Measurements from ENCODE around the gene PJA2. TPM values are rescaled to one million over a fixed set of nuclear protein-coding genes. Genes with fewer than 3 reads are reported as not detected.

The PJA2 gene
- total RNA-seq, 1 donor from 2014 or later: 89.6 TPM

GRCh38 chr5:109350537-109351270 lies 59.1 kb downstream of the PJA2 start:
- no peak for DNase-seq (ENCODE audit: low spot score)

DNA sequence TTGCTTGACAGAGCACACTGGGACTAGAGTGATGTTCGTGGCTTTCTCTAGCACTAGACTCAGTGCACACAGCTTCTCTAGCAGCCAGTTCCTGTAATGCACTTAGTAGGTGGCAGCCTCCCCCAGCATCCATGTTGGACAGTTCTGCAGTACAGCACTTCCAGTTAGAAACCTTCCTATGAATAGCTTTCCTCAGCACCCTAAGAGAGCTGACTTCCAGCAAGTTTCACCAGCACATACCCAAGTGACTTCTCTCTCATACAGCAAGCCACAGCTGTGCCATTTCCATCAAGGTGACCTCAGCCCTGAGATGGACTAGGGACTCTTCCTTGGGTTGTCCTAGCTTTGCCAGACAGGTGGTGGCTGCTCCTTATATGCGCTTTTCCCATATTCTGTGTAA lies 60.4 kb downstream of the PJA2 start:
- DNase-seq (ENCODE audit: low spot score): no peak

DNA sequence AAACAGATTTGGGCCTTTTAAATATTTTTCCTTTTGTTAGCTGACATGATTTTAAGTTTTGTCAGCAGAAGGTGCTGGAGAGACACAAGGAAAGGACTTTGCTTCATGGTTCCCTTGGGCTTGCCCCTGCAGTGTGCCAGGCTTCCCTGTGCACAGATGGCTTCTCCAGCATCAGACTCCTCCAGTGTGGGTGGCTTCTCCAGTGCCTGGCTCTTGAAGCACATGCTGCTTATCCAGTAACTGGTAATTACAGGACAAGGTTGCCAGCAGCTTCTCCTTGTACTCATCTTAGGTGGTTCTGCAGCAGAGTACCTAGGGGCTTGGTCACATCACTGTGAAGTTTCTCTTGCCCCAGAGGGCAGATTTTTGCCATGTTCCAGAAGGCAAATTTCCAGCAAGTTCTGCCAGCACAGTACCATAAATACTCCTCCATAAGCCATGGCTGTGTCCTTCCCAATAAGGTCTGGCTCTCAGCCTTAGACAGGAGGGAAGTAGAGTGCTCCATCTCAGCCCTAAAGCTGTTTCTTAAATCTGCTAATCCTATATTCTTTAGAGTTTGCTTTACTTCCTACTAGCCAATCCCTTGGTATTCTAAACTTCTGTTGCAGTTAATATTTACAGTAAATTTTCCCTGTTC lies 62.4 kb downstream of the PJA2 start:
- DNase-seq (ENCODE audit: low spot score): no peak

DNA sequence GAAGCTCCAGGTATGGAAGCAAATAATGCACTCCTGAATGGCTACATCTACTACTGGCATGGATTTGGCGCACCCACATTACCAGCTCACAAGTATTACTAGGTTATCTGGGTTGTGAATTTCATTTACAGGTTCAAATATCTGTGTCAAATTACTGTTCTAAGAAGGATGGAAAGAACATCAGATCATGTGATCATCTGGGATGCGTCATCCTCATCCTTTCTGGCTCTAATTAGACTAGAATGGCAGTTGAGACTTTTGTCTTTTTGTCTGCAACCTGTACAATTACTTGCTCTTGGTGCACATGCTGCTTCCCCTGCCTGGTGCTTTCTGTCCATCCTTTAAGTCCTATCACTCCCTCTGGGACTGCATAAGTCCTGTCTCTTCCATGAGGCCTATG lies 64.1 kb downstream of the PJA2 start:
- DNase-seq (ENCODE audit: low spot score): no peak

- no peak for DNase-seq (ENCODE audit: low spot score)
Measured at GRCh38 chr5:109340351-109340750, 69.4 kb downstream of the PJA2 start.

DNA sequence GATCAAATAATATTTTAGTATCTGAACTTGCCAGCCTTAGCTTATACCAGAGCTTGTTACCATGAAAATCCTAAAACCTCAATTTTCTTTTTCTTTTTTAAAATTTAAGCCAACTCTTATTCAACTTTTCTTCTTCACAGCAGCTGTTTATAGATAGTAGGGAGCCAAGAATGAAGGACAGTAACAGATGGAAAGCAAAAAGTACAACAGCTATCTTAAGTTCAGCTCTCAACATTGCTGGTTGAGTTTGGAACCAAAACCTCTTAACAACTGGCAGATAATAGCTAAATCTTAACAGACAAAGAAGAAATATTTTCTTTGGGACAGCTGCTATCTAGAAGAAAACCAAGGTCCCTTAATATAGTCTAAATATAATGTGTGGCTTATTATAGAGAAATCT lies 74.7 kb downstream of the PJA2 start:
- no peak for DNase-seq (ENCODE audit: low spot score)

DNA sequence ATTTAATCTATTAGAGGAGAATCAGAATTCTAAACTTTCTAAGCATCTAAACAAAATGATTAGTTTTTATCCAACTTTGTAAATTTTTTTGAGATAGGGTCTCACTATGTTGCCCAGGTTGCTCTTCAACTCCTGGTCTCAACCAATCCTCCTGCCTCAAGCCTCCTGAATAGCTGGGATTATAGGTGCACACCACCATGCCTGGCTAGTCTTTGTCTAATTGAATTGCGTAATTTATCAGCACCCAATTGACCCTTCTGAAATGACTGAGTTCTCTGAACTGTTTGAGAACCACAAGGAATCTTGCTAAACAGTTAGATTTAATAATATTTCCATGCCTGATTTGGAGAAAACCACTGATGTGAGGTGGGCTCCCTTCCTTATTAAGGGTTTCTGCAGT lies 75.7 kb downstream of the PJA2 start:
- no peak for DNase-seq (ENCODE audit: low spot score)

- no peak for DNase-seq (ENCODE audit: low spot score)
Measured at GRCh38 chr5:109329333-109330237, 80.2 kb downstream of the PJA2 start.

DNA sequence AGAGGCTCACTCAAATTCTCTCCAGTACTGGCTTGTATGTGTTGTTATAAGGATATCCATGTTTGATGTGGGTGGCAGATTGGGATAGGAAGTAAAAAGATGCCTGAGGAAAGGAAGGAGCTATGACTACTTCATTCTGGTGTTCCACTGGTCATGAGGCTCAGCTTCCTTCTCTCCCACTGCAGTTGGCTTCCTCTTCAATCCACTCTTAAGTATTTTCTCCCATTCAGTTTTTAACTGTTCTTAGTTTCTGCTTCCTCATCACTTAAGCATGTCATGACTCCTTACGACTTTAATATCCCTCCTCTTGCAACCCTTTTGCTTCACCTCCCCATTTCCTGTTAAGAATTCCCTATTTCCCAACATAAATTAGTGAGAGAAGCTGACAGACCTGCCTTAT lies 81.1 kb downstream of the PJA2 start:
- DNase-seq (ENCODE audit: low spot score): no peak

DNA sequence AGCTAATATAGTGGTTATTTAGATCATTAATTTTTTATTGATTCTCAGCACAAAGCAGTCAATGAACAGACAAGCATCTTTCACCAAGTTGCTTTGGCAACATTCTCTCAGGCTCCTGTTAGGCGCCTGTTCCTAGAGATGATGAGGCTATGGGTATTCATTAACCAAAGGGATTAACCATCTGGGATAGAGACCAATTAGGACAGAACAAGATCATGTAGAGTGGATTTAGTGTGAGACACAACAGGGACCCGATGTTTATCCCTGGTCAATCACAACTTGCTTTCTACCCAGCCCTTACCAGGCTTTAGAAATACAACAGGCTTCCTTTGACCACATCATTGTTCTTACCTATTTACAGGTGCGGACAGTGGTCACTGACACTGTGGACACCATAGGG lies 82.2 kb downstream of the PJA2 start:
- DNase-seq (ENCODE audit: low spot score): no peak

- no peak for DNase-seq (ENCODE audit: low spot score)
Measured at GRCh38 chr5:109326919-109327318, 82.9 kb downstream of the PJA2 start.

GRCh38 chr5:109325456-109325855 lies 84.3 kb downstream of the PJA2 start:
- DNase-seq (ENCODE audit: low spot score): no peak

GRCh38 chr5:109324931-109325330 lies 84.8 kb downstream of the PJA2 start:
- no peak for DNase-seq (ENCODE audit: low spot score)

GRCh38 chr5:109324351-109324750 lies 85.4 kb downstream of the PJA2 start:
- no peak for DNase-seq (ENCODE audit: low spot score)

- DNase-seq (ENCODE audit: low spot score): no peak
Measured at GRCh38 chr5:109322694-109323093, 87.1 kb downstream of the PJA2 start.

GRCh38 chr5:109319351-109319750 lies 90.4 kb downstream of the PJA2 start:
- DNase-seq (ENCODE audit: low spot score): no peak

DNA sequence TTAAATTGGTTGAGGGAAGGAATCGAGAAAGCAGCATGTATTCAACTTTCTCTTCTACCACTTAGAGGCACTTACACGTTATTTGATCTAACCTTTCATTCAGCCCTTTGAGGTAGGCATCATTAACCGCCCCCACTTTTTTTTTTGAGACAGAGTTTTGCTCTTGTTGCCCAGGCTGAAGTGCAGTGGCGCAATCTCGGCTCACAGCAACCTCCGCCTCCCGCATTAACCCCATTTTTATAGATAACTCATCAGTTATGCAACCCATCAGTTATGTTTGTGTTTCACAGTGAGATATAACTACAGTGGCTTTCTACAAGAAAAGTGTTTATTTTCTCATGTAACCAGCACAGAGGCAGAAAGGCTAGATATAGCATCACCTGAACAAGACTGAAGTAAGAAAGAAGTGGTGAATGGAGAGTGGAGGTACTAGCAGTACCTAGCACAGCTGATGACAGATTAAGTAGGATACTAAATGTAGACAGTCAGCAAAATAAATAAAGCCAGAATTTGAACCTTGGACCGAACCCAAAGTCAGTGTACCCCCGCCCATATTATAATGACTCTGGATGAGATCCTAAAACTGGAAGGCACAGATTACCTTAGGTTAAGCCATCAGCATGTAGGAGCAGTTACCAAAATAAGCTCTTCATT lies 91.2 kb downstream of the PJA2 start:
- no peak for DNase-seq (ENCODE audit: low spot score)

DNA sequence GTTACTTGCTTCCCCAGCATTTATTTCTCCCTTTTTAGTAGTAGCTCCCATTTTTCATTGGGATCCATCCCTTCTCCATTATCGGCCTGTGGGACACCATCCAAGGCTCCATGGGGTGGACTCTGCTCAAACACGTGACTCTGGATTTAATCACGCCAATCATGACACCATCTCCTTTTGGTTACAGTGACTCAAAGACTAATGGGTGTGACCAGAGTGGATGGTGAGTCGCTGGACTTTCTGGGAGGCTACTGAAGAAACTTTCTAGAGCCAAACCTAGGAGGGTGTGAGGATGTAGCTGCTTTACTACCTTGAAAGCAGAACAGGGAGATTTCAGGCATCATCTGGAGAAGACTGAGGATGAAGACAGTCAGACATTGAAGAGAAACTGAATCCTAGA lies 93.1 kb downstream of the PJA2 start:
- no peak for DNase-seq (ENCODE audit: low spot score)

DNA sequence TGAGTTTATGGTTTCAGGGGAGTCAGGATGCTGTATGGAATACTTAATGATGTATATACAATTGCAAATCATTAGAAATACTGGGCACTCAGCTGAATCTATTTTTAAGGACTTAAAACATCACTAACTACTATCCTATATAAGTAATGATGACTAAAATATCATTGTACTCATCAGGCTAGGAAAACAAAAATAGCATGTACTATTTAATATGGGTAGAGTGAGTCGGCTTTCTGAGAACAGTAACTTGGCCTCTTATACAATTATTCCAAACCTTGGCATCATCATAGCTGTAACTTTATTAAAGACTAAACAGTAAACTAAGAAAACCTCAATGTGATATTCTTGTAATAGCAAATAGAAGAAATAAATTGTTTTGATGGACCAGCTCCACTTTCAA lies 94.5 kb downstream of the PJA2 start:
- no peak for DNase-seq (ENCODE audit: low spot score)

GRCh38 chr5:109313127-109313526 lies 96.6 kb downstream of the PJA2 start:
- DNase-seq (ENCODE audit: low spot score): no peak

- DNase-seq (ENCODE audit: low spot score): no peak
Measured at GRCh38 chr5:109312695-109313094, 97.1 kb downstream of the PJA2 start.

- no peak for DNase-seq (ENCODE audit: low spot score)
Measured at GRCh38 chr5:109310315-109310714, 99.5 kb downstream of the PJA2 start.
